NCI-H1436 (cell line): Measurements from ENCODE around the gene SF3A2.
"Not testable (repeated sequence)": the region's sequence is repeated elsewhere in the genome, so short reads cannot be mapped to it uniquely, and the experiment has no call there.

ENCODE experiments used
- DNase-seq: peaks from one replicate; lab custom pipeline; 2025; lab: John Stamatoyannopoulos, UW

Gene SF3A2

GRCh38 chr19:2274931-2275535 lies 38.4 kb downstream of the SF3A2 start:
- peak; percentile 52 for DNase-seq

- no peak for DNase-seq
These were observed 39.2 kb downstream of the SF3A2 start for GRCh38 chr19:2275588-2276428.

DNA sequence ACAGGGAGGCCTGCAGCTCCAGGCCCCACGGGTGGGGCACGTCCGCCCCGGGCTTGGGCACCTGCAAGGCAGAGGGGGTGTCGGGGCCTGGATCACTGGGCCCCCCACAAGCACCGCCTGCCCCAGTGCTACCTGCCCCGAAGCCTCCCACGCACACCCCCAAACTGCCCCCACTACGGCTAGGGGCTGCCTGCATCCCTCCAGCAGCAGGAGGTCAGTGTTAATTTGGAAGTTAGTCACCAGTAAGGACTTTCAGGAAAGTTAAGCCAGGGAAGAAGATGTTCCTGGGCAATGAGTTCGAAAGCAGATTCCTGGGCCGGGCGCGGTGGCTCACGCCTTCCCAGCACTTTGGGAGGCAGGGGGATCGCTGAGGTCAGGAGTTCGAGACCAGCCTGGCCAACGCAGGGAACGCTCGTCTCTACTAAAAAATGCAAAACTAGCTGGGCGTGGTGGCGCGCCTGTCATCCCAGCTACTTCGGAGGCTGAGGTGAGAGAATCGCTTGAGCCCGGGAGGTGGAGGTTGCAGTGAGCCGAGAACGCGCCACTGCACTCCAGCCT lies 39.9 kb downstream of the SF3A2 start:
- DNase-seq, result no peak

- no peak for DNase-seq
These were observed 40.5 kb downstream of the SF3A2 start for GRCh38 chr19:2277138-2277537.

- DNase-seq, result no peak
These were observed 42.0 kb downstream of the SF3A2 start for GRCh38 chr19:2278459-2279158.

DNA sequence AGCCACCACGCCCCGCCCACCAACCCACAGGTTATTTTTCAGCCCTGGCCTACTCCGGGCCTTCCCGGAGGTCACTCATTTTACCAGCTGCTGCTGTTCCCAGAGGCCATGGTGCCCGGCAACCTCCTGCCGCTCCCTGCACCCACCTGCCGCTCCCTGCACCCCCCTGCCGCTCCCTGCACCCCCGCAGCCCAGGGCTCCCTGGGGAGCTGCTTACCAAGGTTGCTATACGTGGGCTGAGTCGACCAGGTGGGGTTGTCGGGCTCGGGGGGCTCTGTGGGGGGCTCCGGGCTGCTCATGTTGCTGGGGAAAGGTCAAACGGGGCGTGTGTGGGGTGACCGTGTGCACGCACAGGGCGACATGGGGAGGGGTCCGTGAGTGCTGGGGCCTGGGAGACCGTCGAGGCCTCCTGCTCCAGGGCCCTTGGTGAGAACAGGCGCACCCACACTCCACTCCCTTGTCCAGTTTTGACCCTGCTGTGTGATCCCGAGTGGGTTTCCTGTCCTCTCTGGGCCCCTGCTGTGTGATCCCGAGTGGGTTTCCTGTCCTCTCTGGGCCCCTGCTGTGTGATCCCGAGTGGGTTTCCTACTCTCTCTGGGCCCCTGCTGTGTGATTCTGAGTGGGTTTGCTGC lies 44.1 kb downstream of the SF3A2 start:
- DNase-seq, result no peak

GRCh38 chr19:2281265-2282061 lies 44.8 kb downstream of the SF3A2 start:
- not testable (repeated sequence) for DNase-seq

DNA sequence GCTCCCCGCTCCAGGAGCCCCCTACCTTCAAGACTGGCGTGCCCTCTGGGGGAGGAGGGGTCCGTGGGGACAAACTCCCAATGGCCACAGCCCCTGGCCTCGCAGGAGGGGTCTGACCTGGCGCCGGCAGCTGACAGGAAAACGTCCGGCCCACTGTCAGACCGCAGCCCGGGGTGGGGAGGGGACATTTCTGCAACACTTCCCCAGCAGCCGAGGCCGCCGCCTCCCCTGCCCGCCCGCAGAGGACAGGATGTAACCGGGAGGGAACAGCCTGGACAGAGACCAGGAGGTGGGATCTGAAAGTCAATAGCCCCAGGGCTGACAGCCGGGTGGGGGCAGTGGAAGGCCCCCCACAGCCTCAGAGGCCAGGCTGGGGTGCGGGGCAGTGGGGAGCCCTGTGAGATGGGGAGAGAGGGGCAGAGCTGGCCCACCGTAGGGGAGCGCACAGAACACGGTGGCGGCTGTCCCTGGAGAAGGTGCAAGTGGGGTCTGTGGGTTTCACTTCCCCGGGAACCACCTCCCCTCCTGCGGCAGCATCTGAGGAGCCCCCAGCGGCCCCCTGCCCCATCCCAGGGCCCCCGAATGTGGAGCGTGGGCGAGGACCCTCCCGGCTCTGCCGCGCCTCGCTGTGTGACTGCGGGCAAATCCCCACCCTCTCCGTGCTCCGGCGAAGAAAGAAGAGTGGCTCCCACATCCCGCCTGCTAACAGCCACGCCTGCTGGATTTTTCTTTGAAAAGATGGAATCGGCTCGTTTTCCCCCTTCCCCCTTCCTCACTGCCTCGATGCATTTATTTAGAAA lies 45.6 kb downstream of the SF3A2 start, which contains the start of gene PEAK3:
Gene PEAK3 (minus strand): TSS at position 114 of the 800 bp plus-strand sequence. CDS start 1,244 bp downstream, outside the sequence.
- no peak for DNase-seq

DNA sequence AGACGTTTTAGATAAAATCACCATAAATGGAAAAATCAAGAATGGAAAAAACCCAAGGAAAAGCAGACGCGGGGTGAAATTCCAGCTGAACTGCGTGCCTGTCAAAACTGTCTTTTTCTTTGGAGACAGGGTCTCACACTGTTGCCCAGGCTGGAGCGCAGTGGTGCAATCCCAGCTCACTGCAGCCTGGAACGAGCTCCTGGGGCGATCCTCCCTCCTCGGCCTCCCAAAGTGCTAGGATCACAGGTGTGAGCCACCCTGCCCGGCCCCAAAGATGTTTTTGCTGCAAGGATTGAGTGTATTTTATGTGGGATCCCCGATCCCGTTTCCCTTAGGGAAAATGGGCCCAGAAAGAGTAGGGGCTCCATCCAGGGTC lies 46.2 kb downstream of the SF3A2 start:
- DNase-seq, result no peak

DNA sequence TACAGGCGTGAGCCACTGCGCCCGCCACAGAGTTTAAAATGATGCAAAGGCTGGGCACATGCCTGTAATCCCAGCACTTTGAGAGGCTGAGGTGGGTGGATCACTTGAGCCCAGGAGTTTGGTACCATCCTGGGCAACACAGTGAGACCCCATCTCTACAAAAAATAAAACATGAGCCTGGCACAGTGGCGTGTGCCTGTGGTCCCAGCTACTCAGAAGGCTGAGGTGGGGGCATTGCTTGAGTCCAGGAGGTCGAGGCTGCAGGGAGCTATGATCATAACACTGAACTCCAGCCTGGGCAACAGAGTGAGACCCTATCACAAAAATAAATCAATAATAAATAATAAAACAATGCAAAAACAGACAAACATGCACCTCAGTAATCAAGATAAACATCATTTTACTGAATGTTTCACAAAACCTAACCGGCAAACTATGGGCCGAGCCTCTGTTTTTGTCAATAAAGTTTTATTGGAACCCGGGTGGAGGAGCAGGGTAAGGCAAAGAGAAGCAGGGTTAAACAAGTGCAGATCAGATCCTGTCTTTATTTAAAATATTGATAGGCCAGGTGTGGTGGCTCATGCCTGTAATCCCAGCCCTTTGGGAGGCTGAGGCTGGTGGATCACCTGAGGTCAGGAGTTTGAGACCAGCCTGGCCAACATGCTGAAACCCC lies 47.3 kb downstream of the SF3A2 start:
- DNase-seq, result no peak

DNA sequence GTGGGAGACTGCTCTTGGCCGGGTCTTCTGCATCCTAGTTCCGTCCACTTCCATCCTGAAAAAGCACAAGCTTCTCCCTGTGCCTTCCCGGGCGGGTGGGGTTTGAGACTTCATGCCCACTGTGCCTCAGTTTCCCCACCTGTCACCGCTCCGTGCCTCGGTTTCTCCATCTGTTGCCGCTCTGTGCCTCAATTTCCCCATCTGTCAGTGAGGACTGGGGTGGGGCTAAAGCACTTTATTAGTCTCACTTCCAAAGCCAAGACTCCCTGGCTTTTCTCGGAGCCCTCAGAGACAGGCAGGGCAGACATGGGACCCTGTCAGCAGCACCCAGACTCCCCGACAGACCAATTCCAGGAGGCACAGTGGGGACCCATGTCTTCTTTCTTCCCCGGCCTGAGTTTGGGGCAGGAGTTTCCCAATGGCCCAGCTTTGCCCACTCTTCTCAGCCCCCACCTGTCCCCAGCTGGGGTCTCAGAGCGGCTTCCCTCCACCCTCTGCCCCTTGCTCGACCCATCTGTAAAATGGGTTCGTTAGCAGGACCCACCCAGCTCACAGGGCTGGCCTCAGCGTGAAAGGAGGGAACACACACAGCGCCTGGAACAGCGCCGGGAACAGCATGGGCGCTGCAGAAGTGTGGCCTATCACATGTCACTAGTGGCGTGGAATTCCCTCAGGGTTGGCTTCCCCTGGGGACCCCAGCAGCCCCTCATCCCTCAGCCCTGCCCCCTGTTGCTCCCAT lies 49.9 kb downstream of the SF3A2 start:
- no peak for DNase-seq

DNA sequence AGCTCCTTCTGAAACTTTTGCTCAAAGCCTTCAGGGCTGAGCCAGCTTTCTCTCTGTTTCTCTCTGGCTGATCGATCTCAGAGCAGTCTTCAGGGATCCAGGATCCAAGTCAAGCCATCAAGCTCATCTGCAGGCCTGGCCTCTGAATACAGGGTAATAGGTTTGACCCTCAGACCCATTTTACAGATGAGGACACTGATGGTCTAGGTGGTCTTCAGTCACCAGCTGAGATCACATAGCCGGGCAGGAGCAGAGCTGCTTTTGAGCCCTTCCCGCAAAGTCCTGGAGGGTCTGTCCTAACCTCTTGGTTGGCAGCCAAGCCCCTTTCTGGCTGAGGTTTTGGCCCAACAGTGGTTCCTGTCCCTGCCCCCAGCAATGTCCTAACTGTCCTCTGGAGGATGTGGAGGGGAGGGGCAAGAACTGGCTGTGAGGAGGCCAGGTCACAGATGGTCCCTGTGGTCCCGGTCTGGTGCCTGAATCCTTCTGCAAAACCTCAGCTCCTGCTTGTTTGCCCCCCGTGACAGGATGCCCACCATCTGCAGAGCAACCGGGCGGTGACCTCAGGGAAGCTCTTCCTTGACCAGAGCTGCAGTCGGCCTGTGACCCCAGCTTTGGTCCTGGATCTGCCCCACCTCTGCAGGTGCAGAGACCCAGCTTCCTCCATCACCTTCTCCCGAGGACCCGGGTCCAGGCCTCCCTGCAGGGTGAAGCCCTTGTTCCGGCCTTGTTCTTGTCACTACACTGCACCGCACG lies 51.1 kb downstream of the SF3A2 start:
- no peak for DNase-seq

- no peak for DNase-seq
These were observed 51.8 kb downstream of the SF3A2 start for GRCh38 chr19:2288338-2288817.

GRCh38 chr19:2288818-2289713 lies 52.4 kb downstream of the SF3A2 start:
- no peak for DNase-seq

- DNase-seq, result no peak
These were observed 53.3 kb downstream of the SF3A2 start for GRCh38 chr19:2289714-2290435.

- no peak for DNase-seq
These were observed 54.0 kb downstream of the SF3A2 start for GRCh38 chr19:2290441-2291184.
